Sciatic nerve (tissue), 2 donors: ENCODE measurements around the gene LNX1. TPM values are rescaled to one million over a fixed set of nuclear protein-coding genes. Genes with fewer than 3 reads are reported as not detected.

Experiments used
- ATAC-seq: fragments of 200-7000 bp; cut with Tn5 transposase; one replicate; pipeline ENCODE4 v1.9.1; 2020; ENCODE audit warnings: mild to moderate bottlenecking, moderate library complexity
- DNase-seq: peaks from one replicate; pipeline ENCODE4 v3.0.0-alpha.2; 2020; ENCODE audit warnings: low spot score
- intact Hi-C: fragments of 100-400 bp; cut with DNase I; formaldehyde crosslinking; loops from one replicate; pipeline ENCODE4 v1.14.2; 2022
- total RNA-seq: library from RNA; stranded (reverse); fragmentation: NEBNext Ultra II Directional; extraction: Animal tissue kit (Norgen Biotek cat#: 25700); gene quantifications from one replicate; pipeline ENCODE4 v1.2.1, GENCODE V29; 2021
- donor health status: DM: no; HTN: no; CAD: no.
- donor health status: DM: no; HTN: no; CAD: no.

The LNX1 gene
- total RNA-seq, 1 donor from 2014 or later, result 7.9 TPM

DNA sequence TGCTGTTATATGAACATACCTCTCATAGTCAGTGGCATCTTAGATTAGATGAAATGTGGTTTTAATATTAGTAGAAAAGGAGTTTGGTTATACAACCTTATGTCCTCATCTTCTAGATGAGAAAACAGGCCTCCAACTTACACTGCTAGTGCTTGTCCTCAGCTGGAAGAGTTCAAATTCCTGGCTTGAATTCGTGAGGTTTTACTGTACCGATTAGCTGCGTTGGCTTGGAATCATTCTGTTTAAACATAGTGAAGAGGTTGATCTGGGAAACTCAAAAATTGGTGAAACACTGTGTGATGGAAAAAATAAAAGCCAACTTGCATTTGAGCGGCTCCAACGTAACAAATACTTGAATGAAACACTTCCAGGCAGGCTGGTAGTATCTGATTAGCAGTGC, 81.0 kb downstream of the LNX1 start:
- DNase-seq (no peak), ATAC-seq (peak; percentile 37)
- intact Hi-C loops, result no loop called here

DNA sequence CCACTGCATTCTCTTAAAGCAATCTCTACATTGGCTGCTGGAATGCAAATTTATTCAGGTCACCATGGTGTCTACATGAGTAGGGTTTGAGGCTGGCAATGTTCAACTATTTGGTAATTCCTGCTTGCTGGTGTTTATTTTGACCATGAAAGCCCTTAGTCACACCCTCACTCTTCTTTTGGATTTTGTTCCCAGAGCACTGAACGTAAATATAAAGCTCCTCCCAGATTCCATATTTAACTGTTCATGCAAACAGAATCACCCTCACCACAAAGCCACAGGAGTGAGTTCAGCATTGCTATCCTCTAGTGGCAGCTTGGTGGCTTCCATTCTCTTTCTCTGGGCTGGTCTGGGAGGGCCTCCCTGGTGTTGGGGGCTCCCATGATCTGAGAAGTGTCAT, 82.8 kb downstream of the LNX1 start:
- intact Hi-C loops, result no loop called here
- no peak for DNase-seq
- ATAC-seq, result no peak

DNA sequence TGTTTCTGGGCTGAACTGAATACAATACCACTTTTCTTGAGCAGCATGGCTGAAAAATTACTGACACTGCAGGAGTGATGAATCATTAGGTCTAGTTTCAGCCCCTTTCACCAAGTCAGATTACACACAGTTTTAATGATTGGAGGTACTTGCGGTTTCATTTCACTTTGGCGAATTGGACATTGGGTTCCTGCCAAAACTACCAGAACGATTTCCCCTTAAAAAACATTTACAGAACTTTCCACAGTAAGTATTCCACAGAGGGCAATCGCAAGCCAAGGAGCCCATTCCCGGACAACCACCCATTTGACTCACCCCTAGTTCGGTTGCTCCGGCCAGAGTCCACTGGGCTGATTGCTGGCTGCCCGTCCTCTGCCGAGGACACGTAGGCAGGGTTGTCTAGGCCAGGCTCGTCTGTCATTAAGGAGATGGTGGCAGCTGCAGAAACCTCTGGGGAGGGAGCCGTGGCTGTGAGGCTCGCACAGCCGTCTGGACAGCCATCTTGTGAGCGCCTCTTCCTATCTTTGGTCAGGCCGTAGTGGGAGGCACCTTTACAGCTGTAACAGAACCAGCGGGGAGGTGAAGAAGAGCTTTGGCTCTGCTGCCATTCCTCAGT, 83.5 kb downstream of the LNX1 start:
- intact Hi-C loops, result no loop called here
- ATAC-seq (peak; percentile 88), DNase-seq (peak; percentile 76)

DNA sequence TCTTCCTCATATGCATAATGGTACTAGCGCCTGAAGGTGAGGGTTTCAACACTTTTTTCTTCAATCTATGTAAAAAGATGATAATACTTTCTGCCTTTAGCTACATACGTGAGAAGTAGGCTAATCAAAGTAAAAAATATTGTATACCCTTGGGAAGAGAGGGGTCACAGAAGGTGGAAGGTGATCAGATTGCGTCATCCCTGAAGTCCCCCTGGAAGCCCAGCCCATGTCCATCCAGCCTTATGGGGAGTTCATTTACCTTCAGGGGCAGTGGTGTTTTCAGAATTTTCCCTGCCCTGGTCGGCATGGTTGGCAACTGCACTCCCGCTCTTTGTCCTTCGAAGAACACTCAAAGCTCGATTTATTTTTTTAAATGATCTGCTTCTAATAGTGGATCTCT, 84.2 kb downstream of the LNX1 start:
- intact Hi-C loops, result no loop called here
- ATAC-seq, result peak; percentile 12
- DNase-seq, result no peak

DNA sequence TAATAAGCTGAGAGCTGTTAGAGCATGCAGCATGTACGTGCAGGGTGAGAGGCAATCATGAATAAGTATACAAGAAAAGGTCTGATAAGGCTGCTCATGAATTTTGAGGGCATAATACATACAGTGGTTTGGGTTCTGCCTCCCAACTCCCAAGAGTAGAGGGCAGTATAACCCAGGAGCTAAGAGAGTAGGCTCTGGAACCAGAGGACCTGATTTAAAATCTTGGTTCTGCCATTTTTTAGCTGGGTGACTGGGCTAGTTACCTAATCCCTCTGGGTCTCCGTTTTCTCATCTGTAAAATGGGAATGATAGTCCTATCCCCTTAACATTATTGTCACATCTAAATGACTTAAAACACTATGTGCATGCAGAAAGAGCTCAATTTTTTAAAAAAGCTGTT, 85.3 kb downstream of the LNX1 start:
- intact Hi-C loops, result no loop called here
- DNase-seq (no peak), ATAC-seq (no peak)

DNA sequence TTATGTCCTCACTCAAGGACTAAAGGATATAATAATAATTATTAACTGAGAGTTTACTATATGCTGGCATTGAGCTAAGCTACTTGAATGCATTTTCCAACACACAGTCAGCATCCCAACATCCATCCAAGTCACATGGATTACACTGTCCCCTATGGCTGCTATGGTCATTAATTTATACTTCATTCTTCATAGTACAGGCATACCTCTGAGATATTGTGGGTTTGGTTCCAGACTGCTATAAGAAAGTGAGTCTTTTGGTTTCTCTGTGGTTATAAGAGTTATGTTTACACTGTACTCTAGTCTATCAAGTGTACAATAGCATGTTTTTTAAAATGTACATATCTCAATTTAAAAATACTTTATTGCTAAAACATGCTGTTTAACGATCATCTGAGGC, 89.2 kb downstream of the LNX1 start:
- intact Hi-C loops, result no loop called here
- no peak for DNase-seq
- ATAC-seq, result no peak

DNA sequence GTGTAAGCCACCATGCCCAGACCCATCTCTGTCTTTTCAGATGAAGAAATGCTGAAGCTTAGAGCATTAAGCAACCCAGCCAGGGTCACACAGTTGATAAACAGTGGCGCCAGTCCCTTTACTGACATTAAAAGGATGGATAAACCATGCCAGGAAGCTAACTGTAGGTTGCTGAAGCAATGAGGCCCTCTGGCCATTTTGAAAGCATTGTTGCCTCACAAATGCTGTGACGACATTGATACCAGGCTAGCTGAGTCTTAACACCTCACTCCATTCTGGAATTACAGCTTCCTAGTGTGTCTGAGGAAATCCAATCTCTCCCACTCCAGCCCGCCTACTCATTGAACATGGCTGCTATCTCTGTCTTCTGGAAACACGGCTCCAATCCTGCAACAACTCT, 89.7 kb downstream of the LNX1 start:
- intact Hi-C loops, result no loop called here
- ATAC-seq (no peak), DNase-seq (no peak)

DNA sequence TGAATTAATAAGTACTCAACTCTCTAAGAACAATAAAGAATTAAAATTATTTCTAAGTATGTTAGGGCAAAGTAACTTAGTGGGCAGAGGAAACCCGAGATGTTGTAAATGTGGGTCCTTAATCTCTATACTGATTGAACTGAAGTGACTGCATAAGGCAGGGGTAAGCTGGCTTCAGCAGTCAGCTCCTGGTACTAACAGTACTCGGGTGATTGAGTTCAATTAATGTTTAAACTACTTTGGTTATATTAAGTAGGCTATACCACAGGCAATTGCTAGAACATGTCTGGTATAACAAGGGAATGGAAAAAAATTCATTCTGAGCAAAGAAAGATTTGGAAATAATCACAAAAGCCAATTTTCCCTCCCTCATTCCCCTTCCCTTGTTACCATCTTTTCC, 90.7 kb downstream of the LNX1 start:
- ATAC-seq (no peak), DNase-seq (no peak)
- intact Hi-C loops, result no loop called here

DNA sequence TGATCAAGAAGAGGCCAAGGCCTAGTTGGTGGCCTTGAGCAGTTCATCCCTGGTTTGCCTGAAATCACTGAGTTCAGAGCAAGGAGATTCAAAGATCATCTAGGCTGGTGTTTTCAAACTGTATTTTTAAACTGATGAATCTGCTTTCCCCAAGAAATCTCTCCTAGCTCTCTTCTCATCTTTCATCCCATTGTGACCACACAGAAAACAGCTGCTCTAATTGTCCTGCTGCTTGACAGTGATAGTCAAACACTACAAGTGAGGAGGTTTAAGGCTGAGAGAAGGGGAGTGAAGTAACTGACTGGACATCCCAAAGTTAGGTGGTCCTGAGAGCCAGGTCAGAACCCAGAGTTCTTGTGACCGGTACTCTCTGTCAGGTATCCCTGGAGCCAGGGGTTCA, 91.5 kb downstream of the LNX1 start:
- intact Hi-C loops, result no loop called here
- DNase-seq, result no peak
- ATAC-seq, result no peak

DNA sequence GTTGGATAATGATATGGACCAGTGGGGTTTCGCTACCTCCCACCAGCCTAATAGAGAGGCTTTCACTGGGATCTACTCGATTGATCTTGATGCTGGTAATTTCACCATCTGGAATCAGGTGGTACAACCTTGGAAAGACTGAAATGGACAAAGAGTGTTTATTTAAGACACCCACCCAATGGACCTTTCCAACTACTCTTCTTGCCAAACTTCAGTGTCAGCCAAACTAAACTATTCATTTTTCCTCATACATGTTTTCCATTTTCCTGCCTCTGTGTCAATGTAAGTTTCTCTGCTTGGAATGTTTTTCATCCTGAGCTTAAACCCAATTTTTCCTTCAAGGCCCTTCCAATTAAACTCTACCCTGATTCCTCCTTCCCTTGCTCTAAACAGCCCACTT, 92.6 kb downstream of the LNX1 start:
- ATAC-seq, result no peak
- intact Hi-C loops, result no loop called here
- DNase-seq, result no peak

DNA sequence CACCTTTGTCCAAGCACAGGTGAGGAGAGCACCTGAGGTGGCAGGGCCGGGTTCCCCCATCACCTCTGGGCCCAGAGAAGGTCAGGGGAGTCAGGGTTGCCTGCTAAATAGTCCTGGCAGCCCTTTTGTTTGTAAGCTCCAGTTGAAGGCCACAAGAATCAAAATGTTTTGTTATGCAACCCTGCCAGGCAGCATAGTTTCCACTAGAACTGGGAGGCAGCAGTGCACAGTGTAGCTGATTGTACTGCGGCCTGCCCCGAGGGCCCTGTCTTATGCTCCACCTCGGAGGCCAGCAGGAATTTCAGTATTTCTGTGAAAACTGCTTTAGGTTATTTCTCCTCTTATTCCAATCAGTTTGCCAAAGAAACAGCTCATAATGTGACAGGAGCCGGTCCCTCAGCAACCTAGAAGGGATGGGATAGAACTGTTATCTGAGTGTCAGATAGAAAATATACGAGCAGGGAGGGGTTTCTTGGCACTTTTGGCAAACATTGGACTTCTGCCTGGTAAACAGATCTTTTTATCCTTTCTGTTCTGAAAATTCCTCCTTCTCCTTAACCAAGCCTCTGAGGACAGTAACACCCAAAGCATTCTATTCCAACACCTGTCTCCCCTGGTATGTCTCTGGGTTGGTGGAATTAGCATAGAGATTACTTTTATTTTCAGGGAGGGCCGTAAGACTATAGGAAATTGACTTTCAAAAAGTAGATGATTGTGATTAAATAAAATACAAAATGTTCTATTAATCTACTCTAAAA, 93.6 kb downstream of the LNX1 start:
- DNase-seq (peak; percentile 70), ATAC-seq (peak; percentile 98)
- intact Hi-C loops, result no loop called here

DNA sequence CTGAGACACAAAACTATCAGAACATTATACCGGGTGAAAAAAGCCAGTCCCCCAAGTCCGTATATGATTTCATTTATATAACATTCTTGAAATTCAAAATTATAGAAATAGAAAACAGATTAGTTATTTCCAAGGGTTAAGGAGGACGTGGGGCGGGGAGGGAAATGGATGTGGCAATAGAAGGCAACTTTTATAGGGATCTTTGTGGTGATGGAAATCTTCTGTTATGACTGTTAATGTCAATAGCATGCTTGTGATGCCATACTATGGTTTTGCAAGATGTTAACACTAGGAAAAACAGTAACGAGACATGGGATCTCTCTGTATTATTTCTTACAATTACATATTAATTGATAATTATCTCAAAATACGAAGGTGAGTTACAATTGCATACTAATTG, 96.4 kb downstream of the LNX1 start:
- ATAC-seq (no peak), DNase-seq (no peak)
- intact Hi-C loops, result no loop called here

DNA sequence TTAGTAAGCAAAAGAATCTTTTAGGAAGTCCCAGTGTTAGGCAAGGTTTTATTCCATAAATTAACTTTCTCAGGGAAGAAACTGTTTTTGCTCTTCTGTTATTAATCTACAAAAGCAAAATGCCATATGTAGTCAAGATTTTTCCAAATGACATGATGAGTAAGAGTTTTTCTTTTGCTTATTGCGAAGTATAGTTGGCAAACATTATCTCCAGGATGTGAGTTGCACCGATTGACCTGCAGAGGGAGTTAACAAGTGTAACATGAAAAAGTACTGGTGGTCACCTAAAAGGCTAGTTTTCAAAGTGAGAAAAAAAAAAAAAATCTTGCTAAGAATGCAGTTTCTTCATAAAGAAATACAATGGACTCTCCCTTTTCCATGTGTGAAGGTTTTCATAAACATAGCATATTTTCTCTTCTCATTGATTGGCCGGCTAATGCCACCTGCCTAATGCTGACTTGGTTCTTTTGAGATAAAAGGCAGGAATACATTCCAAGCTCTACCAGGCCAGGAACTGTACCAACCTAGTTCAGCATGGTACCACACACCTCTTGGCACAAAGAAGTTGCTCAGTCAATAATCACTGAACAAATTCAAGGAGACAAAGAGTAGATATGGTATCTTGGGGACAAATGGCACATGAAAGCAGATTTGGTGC, 100.2 kb downstream of the LNX1 start:
- intact Hi-C loops, result no loop called here
- ATAC-seq, result peak; percentile 76
- no peak for DNase-seq

DNA sequence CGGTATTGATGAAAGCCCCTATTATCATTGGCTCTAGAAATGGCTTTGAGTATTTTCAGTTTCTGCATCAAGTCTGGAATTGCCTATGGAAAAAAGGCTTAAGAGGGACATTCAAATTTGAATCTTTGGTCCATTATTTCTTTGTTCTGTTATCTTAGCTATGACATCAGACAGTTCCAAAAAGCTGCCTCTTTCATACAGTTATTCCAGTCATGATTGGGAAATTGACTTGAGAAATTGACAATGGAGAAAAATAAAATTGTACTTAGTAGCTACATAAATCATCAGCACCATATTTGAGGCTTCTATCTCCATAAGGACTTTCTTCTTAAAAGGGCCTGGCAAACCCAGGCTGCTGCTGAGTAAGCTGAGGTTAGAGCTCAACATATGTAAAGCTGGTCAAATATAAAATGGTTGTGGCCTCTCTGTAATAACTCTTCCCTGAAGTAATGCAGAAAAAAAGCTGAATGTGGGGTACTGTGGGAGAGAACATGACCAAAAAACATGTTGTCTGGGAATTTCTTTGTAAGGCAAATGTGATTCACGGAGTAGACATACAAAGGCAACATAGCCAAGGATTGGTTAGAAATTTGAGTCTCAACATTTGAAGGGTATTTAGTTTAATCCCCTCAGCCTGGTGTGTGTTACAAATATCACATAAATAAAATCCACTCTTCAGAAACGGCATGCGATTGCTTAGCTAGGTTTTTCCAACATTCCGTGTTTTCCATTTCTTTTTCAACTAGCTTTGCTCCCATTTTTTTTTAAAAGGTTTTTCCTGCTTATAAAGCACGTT, 100.9 kb downstream of the LNX1 start:
- no peak for DNase-seq
- intact Hi-C loops, result no loop called here
- no peak for ATAC-seq

DNA sequence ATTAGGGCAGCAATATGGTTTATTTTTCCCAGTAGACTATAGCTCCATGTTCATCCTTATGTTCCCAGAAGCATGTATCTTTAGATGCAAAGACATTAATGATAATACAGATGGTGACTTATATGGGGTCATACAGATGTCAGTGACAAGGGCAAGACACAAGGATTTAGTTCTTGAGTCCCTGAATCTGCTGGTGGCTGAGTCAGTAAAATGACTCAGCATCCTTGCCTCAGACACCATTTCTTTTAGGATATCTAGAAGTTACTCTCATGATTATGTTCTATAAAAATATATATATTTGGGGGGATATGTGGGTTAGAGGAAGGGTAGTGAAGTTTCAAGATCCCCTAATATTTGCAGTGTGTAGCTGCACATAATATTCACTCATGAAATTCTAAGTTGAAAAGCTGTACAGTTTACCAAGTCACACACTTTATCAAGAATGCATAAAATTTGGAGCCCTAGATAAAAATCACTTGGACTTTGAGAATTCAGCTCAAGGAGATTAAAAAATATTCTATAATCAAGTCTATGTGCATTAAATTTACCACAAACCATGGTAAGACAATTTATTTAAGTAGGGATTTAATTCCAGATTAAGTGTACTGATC, 101.9 kb downstream of the LNX1 start:
- ATAC-seq (no peak), DNase-seq (no peak)
- intact Hi-C loops, result no loop called here

DNA sequence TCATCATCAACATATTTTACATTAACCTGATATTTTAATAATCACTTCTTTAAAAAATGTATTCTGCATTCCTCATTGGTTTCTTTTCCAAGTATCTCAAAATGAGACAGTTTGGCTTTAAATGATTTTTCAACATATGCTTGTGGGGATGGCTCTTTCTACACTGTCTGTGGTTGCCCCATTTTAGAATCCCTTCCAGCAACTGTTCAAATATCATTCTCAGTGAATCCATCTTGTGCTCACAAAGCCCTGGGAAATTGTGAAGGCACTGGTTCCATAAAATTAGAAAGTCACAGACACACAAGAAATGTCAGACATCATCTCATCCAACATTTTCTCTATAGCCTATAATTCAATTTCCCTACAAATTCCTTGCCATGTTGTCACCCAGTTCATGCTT, 103.5 kb downstream of the LNX1 start:
- DNase-seq (no peak), ATAC-seq (no peak)
- intact Hi-C loops, result no loop called here

DNA sequence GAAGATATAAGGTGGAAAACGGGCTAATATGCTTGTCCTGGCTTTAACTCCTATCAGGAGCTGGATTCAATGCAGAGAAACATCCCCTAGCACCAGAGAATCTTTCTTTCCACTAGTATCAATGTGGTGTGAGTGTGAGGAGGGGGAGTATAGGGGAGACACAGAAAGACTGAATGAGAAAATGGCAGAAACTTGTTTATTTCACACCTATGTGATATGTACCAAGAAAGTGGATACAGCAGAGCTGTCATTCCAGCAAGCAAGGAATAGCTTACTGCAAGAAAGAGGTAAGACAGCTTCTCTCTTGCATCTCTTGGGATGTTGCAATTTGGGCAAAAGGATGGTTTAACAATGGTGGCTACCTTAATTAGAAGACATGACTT, 105.6 kb downstream of the LNX1 start:
- ATAC-seq, result no peak
- no peak for DNase-seq
- intact Hi-C loops, result no loop called here

DNA sequence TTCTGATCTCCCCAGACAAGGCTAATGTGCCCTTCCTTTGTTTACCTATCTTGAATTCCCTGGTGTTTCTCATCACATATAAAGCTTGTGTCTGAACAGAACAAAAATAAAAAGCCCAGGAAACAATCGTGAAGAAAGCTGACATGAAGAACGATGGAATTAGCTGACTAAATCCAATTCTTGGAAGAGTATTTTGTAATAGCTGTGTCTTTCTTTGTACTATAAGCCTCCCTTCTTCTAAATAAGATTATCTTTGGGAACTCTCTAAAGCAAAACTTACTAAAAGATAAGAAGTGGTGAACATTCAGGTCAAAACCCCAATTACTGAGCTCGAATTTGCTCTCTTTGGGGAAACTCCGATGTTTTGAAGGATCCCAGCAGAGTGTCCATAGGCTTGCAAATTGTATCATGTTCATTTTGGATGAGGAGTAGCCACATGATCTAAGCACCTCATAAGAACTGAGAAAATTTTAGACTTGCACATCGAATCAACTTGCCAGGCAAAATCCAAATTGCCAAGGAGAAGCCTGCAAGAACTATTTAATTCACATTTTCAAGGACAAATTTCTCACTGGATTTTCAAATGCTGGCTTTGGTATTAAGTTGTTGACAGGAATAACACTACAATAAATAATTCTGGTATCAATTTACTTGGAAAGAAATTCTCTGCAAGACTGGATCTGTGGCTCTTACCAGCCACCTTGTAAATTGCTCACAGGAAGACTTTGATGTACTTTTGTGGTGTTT, 106.2 kb downstream of the LNX1 start:
- intact Hi-C loops, result no loop called here
- no peak for DNase-seq
- peak; percentile 75 for ATAC-seq

DNA sequence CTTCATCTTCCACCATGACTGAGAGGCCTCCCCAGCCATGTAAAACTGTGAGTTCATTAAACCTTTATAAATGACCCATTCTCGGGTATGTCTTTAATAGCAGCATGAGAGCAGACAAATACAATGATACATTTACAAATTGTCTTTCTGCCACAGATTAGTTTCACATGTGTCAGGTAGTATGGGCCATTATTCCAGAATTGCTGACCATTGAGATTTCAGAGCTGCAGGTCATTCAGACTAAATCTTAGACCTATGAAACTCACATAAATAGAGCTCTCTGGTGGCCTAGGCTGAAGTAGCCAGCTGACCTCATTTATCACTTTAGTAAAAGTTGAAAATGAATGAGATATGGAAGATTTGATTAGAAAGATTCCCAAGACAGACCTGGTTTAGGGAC, 108.0 kb downstream of the LNX1 start:
- intact Hi-C loops, result no loop called here
- DNase-seq (no peak), ATAC-seq (no peak)
